HG02798 (cell line): ENCODE results near the gene CEACAM7.

Experiments used
- ATAC-seq: cut with Tn5 transposase; IDR thresholded peaks from one replicate; pipeline ENCODE4 v1.9.1; 2021; ENCODE audit warnings: mild to moderate bottlenecking; ENCODE audit not compliant: unreplicated experiment, poor library complexity

CEACAM7 gene

DNA sequence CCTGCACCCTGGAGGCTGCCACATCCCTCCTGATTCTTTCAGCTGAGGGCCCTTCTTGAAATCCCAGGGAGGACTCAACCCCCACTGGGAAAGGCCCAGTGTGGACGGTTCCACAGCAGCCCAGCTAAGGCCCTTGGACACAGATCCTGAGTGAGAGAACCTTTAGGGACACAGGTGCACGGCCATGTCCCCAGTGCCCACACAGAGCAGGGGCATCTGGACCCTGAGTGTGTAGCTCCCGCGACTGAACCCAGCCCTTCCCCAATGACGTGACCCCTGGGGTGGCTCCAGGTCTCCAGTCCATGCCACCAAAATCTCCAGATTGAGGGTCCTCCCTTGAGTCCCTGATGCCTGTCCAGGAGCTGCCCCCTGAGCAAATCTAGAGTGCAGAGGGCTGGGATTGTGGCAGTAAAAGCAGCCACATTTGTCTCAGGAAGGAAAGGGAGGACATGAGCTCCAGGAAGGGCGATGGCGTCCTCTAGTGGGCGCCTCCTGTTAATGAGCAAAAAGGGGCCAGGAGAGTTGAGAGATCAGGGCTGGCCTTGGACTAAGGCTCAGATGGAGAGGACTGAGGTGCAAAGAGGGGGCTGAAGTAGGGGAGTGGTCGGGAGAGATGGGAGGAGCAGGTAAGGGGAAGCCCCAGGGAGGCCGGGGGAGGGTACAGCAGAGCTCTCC lies 13.5 kb upstream of the CEACAM7 start:
- ATAC-seq = no peak

- no peak for ATAC-seq
Measured at GRCh38 chr19:41700381-41701195, 12.5 kb upstream of the CEACAM7 start.

GRCh38 chr19:41699968-41700323 lies 11.9 kb upstream of the CEACAM7 start:
- no peak for ATAC-seq

DNA sequence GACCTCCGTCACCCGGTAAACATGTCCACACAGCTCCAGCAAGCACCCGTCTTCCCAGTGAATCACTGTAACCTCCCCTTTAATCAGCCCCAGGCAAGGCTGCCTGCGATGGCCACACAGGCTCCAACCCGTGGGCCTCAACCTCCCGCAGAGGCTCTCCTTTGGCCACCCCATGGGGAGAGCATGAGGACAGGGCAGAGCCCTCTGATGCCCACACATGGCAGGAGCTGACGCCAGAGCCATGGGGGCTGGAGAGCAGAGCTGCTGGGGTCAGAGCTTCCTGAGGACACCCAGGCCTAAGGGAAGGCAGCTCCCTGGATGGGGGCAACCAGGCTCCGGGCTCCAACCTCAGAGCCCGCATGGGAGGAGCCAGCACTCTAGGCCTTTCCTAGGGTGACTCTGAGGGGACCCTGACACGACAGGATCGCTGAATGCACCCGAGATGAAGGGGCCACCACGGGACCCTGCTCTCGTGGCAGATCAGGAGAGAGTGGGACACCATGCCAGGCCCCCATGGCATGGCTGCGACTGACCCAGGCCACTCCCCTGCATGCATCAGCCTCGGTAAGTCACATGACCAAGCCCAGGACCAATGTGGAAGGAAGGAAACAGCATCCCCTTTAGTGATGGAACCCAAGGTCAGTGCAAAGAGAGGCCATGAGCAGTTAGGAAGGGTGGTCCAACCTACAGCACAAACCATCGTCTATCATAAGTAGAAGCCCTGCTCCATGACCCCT lies 11.3 kb upstream of the CEACAM7 start:
- ATAC-seq = no peak

- no peak for ATAC-seq
Measured at GRCh38 chr19:41698746-41699230, 10.7 kb upstream of the CEACAM7 start.

DNA sequence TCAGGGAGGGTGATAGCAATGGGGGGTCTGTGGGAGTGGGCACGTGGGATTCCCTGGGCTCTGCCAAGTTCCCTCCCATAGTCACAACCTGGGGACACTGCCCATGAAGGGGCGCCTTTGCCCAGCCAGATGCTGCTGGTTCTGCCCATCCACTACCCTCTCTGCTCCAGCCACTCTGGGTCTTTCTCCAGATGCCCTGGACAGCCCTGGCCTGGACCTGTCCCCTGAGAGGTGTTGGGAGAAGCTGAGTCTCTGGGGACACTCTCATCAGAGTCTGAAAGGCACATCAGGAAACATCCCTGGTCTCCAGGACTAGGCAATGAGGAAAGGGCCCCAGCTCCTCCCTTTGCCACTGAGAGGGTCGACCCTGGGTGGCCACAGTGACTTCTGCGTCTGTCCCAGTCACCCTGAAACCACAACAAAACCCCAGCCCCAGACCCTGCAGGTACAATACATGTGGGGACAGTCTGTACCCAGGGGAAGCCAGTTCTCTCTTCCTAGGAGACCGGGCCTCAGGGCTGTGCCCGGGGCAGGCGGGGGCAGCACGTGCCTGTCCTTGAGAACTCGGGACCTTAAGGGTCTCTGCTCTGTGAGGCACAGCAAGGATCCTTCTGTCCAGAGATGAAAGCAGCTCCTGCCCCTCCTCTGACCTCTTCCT lies 9.3 kb upstream of the CEACAM7 start:
- ATAC-seq = no peak

DNA sequence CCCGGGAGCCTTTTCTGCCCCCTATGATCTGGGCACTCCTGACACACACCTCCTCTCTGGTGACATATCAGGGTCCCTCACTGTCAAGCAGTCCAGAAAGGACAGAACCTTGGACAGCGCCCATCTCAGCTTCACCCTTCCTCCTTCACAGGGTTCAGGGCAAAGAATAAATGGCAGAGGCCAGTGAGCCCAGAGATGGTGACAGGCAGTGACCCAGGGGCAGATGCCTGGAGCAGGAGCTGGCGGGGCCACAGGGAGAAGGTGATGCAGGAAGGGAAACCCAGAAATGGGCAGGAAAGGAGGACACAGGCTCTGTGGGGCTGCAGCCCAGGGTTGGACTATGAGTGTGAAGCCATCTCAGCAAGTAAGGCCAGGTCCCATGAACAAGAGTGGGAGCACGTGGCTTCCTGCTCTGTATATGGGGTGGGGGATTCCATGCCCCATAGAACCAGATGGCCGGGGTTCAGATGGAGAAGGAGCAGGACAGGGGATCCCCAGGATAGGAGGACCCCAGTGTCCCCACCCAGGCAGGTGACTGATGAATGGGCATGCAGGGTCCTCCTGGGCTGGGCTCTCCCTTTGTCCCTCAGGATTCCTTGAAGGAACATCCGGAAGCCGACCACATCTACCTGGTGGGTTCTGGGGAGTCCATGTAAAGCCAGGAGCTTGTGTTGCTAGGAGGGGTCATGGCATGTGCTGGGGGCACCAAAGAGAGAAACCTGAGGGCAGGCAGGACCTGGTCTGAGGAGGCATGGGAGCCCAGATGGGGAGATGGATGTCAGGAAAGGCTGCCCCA lies 8.5 kb upstream of the CEACAM7 start:
- ATAC-seq = no peak

DNA sequence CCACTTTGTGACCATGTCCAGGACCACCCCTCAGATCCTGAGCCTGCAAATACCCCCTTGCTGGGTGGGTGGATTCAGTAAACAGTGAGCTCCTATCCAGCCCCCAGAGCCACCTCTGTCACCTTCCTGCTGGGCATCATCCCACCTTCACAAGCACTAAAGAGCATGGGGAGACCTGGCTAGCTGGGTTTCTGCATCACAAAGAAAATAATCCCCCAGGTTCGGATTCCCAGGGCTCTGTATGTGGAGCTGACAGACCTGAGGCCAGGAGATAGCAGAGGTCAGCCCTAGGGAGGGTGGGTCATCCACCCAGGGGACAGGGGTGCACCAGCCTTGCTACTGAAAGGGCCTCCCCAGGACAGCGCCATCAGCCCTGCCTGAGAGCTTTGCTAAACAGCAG lies 7.7 kb upstream of the CEACAM7 start:
- no peak for ATAC-seq

GRCh38 chr19:41694831-41695635 lies 7.0 kb upstream of the CEACAM7 start:
- ATAC-seq = no peak

- ATAC-seq = no peak
Measured at GRCh38 chr19:41694196-41694595, 6.1 kb upstream of the CEACAM7 start.

GRCh38 chr19:41691268-41691970 lies 3.3 kb upstream of the CEACAM7 start:
- ATAC-seq = no peak

DNA sequence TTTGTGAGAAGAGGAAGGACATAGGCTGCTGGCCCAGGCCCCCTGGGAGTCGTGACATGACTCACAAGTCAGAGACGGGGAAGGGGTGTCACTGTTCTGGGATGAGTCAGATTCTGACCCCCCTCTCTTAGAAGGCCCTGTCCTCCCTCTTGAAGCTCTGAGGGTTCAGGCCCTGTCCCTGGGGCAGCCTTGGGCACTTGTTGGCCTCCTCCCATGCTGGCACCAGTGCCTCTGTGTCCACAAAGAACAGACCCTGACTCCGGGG lies 2.7 kb upstream of the CEACAM7 start:
- ATAC-seq = no peak

DNA sequence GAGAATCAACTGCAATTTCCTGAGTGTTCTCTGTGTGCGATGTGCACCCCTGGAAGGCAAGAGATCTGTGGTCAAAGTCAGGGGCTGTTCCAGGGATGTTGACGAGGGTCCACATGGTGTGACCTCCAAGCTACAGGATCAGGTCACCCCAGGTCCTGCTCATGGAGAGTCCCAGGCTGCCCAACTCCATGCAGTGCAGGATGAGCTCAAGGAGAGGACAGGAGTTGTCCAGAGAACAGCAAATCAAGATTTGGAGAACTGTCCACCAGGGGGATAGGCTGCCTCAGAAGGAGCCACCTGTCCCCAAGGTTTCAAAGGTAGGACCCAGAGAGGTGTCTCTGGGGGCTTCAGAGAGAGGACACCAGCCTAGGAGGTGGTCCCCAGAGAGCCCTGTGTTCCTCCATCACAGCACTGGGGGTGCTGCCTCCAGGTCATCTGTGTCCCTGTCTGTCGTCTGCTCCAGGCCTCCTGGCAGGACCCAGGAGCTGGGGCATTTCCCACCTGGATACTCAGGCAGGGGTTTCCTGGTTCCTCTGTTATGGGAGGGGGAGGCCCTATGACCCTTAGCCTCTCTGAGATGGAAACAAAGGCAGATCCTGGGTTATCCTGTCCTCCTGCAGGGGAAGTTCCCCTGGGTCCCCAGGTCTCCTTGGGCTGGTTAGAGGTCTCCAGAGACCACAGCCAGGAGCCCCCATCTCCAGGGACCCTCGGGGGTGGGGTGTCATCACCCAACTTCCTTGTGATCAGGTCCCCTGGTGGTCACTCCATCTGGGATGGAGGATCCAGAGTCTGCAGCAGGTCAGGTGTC lies 2.1 kb upstream of the CEACAM7 start:
- ATAC-seq = no peak

GRCh38 chr19:41688687-41689086 lies 617 bp upstream of the CEACAM7 start:
- no peak for ATAC-seq

DNA sequence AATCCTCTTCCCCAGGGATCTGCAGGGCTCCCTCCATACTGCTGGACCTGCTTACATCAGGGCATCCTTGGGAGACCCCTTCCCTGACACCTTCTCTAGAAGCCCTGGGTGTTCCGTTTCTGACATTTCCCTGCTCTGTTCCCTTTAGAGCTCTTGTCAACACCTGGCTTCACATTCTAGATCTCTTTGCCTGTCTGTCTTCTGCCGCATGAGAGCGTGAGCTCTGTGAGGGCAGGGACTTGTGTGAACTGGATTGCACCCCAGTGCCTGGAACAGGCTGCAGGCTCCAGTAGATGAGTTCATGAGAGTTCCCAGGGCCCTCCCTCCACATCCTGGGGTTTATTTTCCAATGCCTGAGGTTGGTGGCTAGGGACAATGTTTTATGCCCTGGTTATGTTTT lies 651 bp downstream of the CEACAM7 start:
- no peak for ATAC-seq

GRCh38 chr19:41682437-41682836 lies 5.6 kb downstream of the CEACAM7 start:
- ATAC-seq = no peak

DNA sequence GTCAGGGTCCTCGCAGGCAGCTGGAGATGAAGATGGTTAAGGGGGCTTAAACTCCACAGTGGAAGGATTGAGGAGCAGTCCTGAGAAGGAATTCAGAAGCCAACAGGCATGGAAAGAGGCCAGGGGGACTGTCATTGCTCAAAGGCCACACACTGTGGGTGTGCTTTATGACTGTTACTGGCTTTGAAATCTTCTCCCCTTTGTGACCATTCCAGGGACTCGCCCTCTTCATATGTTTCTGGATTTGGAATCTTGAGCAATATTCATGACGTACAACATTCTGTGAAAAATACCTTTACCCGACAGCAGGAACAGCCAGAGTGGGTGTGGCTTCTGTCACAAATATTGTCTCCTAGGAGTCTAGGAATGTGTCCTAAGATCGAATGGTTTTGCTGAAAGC lies 16.6 kb downstream of the CEACAM7 start:
- ATAC-seq = no peak

- no peak for ATAC-seq
Measured at GRCh38 chr19:41670755-41671154, 17.3 kb downstream of the CEACAM7 start.
